Fibroblast of the aortic adventitia (primary cell): ENCODE measurements around the gene ZNF385C. TPM values are rescaled to one million over a fixed set of nuclear protein-coding genes. Genes with fewer than 3 reads are reported as not detected.

Source experiments
- DNase-seq: peaks from one replicate; pipeline ENCODE4 v3.0.0-alpha.2; 2010; ENCODE audit warnings: low read depth
- H3K4me3 ChIP-seq: 2 replicates; pipeline ENCODE4 v1.5.1; 2011; ENCODE audit warnings: low read depth, mild to moderate bottlenecking, control low read depth, low read length, moderate library complexity
- total RNA-seq: library from RNA; depleted of rRNA; stranded (reverse); fragments of >200 nt; gene quantifications from 2 replicates; pipeline ENCODE4 v1.2.3, GENCODE V29; 2012; ENCODE audit warnings: low replicate concordance
- TF ChIP-seq, protein P1 (sequence below): IDR thresholded peaks from 2 replicates; pipeline ENCODE4 v1.5.1; 2011; ENCODE audit warnings: mild to moderate bottlenecking, low read length, control low read depth, inconsistent platforms; ENCODE audit not compliant: insufficient read depth

Gene ZNF385C
- total RNA-seq, 1 donor = not detected

DNA sequence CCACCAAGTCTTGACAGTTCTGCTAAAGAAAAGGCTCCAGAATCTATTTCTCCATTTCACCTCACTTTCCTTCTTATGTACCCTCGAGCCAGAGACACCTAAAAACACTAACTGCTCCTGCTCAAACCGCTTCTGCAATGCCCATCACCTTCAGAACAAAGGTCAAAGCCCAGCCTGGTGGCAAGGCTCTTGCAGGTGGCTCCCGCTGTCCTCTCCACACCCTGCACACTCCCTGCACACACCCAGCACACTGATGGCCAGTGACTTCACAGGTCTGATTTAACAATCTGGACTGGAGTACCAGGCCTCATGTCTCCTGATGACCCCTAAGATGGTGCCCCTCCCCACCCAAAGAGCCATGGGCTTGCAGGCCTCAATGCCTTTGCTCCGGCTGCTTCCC, 38.0 kb downstream of the ZNF385C start:
- no peak for DNase-seq
- H3K4me3 ChIP-seq = no peak overlapping the region
- TF ChIP-seq, protein P1, sequence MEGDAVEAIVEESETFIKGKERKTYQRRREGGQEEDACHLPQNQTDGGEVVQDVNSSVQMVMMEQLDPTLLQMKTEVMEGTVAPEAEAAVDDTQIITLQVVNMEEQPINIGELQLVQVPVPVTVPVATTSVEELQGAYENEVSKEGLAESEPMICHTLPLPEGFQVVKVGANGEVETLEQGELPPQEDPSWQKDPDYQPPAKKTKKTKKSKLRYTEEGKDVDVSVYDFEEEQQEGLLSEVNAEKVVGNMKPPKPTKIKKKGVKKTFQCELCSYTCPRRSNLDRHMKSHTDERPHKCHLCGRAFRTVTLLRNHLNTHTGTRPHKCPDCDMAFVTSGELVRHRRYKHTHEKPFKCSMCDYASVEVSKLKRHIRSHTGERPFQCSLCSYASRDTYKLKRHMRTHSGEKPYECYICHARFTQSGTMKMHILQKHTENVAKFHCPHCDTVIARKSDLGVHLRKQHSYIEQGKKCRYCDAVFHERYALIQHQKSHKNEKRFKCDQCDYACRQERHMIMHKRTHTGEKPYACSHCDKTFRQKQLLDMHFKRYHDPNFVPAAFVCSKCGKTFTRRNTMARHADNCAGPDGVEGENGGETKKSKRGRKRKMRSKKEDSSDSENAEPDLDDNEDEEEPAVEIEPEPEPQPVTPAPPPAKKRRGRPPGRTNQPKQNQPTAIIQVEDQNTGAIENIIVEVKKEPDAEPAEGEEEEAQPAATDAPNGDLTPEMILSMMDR = no peak

DNA sequence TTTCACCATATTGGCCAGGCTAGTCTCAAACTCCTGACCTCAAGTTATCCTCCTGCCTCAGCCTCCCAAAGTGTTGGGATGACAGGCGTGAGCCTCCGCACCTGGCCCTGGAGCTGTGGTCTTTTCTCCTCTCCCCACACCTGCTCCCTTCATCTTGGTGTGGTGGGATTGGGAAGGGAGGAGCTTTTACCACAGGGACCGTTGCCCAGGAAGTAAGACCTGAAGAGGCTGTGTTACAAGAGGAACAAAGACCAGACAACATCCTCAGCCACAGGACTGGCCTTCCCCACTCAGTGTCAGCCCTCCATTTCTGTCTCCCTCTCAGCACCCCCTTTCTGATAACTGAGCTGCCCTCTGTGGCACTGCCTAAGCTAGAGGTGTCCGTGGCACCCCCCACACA, 38.5 kb downstream of the ZNF385C start:
- no peak for DNase-seq

DNA sequence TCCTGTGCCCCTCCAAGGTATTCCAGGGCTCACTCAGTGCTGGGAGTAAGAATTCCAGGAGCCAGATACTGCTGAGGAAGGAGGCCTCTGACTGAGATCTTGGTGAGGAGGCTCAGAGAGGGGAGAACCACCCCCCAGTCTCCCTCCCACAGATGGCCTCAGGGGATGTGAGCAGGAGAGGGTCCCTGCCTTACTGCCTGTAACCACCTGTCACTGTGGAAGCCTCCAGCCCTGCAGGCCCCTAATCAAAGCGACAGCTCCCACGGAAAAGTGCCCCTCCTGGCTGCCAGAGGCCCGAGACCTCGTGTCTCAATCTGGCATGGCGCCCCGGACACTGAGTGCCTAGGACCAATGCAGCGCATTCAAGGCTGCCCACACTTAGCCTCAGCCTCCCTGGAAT, 40.2 kb downstream of the ZNF385C start:
- DNase-seq = no peak
- TF ChIP-seq, protein P1 = no peak
- H3K4me3 ChIP-seq = no peak overlapping the region

More for the DNA sequence above, 38.5 kb downstream of the ZNF385C start:
- H3K4me3 ChIP-seq = no peak overlapping the region
- TF ChIP-seq, protein P1 = no peak

DNA sequence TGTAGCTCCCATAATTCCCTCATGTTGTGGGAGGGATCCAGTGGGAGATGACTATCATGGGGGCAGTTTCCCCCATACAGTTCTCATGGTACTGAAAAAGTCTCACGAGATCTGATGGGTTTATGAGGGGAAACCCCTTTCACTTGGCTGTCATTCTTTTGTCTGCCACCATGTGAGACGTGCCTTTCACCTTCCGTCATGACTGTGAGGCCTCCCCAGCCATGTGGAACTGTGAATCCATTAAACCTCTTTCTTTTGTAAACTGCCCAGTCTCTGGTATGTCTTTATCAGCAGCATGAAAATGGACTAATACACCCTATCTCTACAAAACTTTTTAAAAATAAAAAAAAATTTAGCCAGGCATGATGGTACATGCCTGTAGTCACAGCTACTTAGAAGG, 41.6 kb downstream of the ZNF385C start:
- TF ChIP-seq, protein P1 = no peak
- no peak overlapping the region for H3K4me3 ChIP-seq
- no peak for DNase-seq

DNA sequence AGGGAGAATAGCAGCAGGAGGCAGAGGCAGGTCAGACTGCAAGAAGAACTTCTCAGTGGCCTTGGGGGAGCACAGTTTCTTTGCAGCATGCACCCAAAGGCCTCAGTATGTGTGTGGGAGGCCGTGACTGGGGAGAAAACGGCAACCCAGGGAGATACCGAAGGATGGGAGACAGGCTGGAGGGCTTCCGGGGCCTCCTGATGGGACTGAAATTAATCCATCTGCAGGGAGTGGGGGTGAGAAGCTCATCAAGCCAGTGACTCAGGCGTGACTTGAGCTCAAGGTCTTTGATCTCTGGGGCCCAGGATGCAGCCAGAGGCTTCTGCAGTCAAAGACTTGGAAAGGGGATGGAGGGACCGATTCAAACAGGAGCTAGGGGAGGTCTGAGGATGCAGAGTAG, 42.8 kb downstream of the ZNF385C start:
- TF ChIP-seq, protein P1 = no peak
- no peak overlapping the region for H3K4me3 ChIP-seq
- DNase-seq = no peak

DNA sequence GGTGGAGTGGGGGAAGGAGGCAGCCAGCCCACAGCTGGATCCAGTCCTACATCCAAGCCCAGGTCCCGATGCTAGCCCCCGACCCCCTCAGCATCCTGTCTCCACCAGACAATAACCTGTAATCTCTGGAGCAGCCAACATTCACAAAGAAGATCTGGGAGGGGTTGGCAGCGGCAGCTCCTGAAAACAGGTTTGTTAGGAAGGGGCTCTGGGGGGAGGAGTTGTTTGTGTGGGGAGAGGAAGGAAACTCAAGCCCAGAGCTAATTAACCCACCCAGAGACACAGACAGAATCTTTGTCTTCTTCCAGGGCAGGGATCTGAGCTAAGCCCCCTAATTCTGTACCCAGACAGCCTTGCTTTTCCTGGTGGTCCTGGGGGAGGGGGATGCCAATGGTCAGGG, 43.2 kb downstream of the ZNF385C start:
- TF ChIP-seq, protein P1 = no peak
- DNase-seq = no peak
- no peak overlapping the region for H3K4me3 ChIP-seq

DNA sequence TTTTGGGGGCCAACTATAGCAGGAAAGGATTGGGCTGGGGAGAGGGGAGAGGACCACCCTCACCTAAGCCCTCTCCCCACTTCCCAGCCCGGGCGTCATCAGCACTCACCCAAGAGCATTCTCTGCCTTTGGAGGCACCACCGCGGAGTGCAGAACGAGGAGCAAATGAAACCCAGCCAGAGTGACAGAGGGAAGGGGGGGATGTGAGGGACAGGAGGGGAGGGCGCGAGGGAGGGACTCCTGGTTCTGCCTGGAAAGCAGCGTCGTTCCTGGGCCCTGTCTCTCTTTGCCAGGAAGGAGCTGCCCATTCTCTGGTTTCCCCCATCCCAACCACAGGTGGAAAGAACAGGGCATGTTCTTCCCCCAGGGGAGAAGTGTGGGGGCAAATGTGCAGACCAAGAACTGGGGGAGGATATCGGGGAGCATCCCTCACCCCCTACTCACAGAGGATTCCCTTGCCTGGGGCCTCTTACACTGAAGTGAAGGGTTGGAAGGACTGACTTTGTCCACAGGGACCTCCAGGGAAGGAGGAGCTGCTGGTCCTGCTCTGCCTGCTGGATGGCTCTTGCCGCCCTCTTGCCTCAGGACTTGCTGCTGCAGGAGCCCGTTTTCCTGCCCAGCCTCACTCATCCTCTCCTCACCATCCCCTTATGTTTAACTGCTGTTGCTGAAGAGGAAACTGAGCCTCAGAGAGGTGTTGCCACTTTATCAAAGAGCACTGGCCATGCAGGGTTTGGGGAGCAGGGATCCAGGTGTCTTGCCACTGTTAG, 44.4 kb downstream of the ZNF385C start:
- no peak overlapping the region for H3K4me3 ChIP-seq
- no peak for DNase-seq
- TF ChIP-seq, protein P1 = no peak
